ENCODE data around the gene UBC. TPM values are rescaled to one million over a fixed set of nuclear protein-coding genes. Genes with fewer than 3 reads are reported as not detected.
A peak's percentile ranks its signal among the peaks of the same experiment; 100 is the strongest.

Gene UBC
- total RNA-seq, 1 experiment from 2014 or later: 748 TPM

DNA sequence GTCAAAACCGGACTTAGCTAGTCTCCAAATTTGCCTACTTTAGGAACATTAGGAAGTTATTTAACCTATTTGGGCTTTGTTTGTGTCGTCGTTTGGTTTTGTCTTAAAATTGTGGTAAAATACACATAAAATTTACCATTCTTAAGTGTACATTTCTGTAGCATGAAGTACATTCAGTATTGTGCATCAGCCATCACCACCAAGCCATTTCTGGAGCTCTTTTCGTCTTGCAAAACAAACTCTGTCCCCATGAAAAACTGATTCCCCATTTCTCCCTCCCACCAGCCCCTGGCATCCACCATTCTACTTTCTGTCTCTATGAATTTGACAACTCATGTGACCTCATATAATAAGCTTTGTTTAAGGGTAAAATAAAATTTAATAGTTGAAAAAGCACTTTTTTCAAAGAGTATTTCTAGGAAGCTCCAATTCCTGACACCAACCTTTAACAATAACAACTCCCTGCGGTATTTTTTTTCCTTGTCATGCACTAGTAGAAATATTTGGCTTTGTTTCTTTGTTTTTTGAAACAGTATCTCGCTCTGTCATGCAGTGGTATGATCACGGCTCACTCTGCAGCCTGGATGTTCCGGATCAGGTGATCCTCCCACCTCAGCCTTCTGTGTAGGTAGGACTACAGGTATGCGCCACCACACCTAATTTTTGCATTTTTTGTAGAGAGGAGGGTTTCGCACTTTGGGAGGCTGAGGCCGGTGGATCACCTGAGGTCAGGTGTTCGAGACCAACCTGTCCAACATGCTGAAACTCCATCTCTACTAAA is 3.6 kb upstream of the UBC start:
- BruUV-seq (replicated peaks): TSS peak; percentile 1
- DNase-seq: peak; percentile 65 to 69
- TF ChIP-seq EZH2 (IDR thresholded peaks at IDR 0.05; ENCODE audit: low read depth): no peak
- TF ChIP-seq, protein P1, sequence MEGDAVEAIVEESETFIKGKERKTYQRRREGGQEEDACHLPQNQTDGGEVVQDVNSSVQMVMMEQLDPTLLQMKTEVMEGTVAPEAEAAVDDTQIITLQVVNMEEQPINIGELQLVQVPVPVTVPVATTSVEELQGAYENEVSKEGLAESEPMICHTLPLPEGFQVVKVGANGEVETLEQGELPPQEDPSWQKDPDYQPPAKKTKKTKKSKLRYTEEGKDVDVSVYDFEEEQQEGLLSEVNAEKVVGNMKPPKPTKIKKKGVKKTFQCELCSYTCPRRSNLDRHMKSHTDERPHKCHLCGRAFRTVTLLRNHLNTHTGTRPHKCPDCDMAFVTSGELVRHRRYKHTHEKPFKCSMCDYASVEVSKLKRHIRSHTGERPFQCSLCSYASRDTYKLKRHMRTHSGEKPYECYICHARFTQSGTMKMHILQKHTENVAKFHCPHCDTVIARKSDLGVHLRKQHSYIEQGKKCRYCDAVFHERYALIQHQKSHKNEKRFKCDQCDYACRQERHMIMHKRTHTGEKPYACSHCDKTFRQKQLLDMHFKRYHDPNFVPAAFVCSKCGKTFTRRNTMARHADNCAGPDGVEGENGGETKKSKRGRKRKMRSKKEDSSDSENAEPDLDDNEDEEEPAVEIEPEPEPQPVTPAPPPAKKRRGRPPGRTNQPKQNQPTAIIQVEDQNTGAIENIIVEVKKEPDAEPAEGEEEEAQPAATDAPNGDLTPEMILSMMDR (conservative IDR thresholded peaks at IDR 0.05): no peak
- Histone ChIP-seq H2AFZ (no peak overlapping the region), H3K79me2 (ENCODE audit: low read depth) (peaks cover 29% of the 10 kb centered on the region), H3K4me1 (replicated peaks; ENCODE audit: insufficient read depth) (peaks cover 56% of the 10 kb centered on the region), H3K9me3 (ENCODE audit: insufficient read depth, low read depth) (no peaks in the 10 kb centered on the region), H3F3A (ENCODE audit: insufficient read depth, low read depth) (peaks cover 77% of the 10 kb centered on the region), H3K27me3 (ENCODE audit: insufficient read depth, low read depth) (no peaks in the 10 kb centered on the region), H4K20me1 (ENCODE audit: insufficient read depth) (peaks cover 11% of the 10 kb centered on the region), H3K4me2 (peak overlapping the region; percentile 95), H3K36me3 (ENCODE audit: low read depth) (peaks cover 6% of the 10 kb centered on the region; the same call in 1 of the 2 replicates), H3K4me3 (peak overlapping the region; percentile 58), H3K27ac (peak overlapping the region; percentile 100), H3K9me2 (ENCODE audit: insufficient read depth) (no peaks in the 10 kb centered on the region)
- ChIA-PET POLR2A (ENCODE audit: unreplicated experiment) (interaction anchor here (0.6 to 1.9 kb wide), 3 partner anchors 10 to 258 kb away, joined by 3 to 30 read pairs (median 15); no protein-coding TSS in a partner anchor), CTCF (interaction anchor here (1.4 to 2.3 kb wide), 2 partner anchors 11 to 22 kb away, joined by 5 to 9 read pairs; no protein-coding TSS in a partner anchor)
- intact Hi-C loops (cut with micrococcal nuclease; ENCODE audit: unreplicated experiment): loop anchor here (1.0 to 10.0 kb wide), 5 partner anchors 10 to 531 kb away; partner anchors contain the start of gene DHX37

DNA sequence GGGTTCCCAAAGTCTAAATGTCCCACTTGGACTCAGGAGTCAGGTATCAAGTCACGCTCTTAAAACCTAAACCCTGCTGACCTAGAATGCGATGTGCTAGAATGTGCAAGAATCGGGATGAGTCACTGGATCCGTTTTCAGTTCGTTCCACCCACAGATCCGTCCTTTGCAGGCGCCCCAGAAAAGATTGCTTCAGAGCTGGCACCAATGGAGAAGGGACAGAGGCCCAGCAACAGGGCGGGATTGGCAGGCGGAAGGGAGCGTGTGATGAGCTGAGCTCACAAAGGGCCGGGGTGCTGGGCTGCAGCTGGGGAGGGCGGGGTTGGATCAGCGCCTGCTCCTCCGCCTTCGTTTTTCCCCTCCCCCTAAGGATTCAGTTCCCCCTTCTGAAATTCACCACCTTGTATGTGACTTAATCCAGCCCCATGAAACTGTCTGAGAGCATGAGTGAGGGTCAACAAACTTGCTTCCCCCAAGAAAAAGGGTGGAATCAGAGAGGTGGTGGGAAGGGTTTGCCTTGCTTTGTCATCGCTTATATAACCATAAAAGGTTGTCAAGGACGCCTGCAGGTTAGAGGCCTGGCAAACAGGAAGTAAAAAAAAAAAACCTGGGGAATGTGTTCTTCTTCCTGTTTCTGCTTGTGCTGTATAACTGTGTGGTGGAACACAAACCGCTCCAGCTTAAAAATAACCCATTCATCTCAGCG is 2.8 kb upstream of the UBC start:
- no peaks in the 10 kb centered on the region for H3K27me3 ChIP-seq (ENCODE audit: insufficient read depth, low read depth)
- H3F3A ChIP-seq (ENCODE audit: insufficient read depth, low read depth): peaks cover 70% of the 10 kb centered on the region
- H3K9me3 ChIP-seq (ENCODE audit: insufficient read depth, low read depth): no peaks in the 10 kb centered on the region
- BruUV-seq (replicated peaks): no TSS peak
- DNase-seq: peak; percentile 95 to 99
- H3K36me3 ChIP-seq (ENCODE audit: low read depth): peaks cover 6% of the 10 kb centered on the region; the same call in 1 of the 2 replicates
- H3K4me1 ChIP-seq (replicated peaks; ENCODE audit: insufficient read depth): peaks cover 54% of the 10 kb centered on the region
- POLR2A ChIA-PET (ENCODE audit: unreplicated experiment): interaction anchor here (0.6 to 1.9 kb wide), 7 partner anchors 11 to 944 kb away, joined by 3 to 30 read pairs (median 3); partner anchors contain the start of gene ZNF664
- peak overlapping the region; percentile 95 for H3K4me2 ChIP-seq
- no peak overlapping the region for H2AFZ ChIP-seq
- peak overlapping the region; percentile 100 for H3K4me3 ChIP-seq
- peaks cover 36% of the 10 kb centered on the region for H3K79me2 ChIP-seq (ENCODE audit: low read depth)
- no peaks in the 10 kb centered on the region for H3K9me2 ChIP-seq (ENCODE audit: insufficient read depth)
- peak overlapping the region; percentile 100 for H3K27ac ChIP-seq
- TF ChIP-seq, protein P1 (conservative IDR thresholded peaks at IDR 0.05): 0 out of 2 replicates have a peak, but pooled peaks have one; percentile 5
- TF ChIP-seq EZH2 (IDR thresholded peaks at IDR 0.05; ENCODE audit: low read depth): no peak
- peaks cover 11% of the 10 kb centered on the region for H4K20me1 ChIP-seq (ENCODE audit: insufficient read depth)
- CTCF ChIA-PET: interaction anchor here (0.6 to 2.3 kb wide), 3 partner anchors 10 to 409 kb away, joined by 3 to 9 read pairs (median 5); no protein-coding TSS in a partner anchor
- intact Hi-C loops (cut with micrococcal nuclease; ENCODE audit: unreplicated experiment): loop anchor here (1.0 to 10.0 kb wide), 5 partner anchors 11 to 530 kb away; partner anchors contain the start of gene DHX37
